Tibial nerve (tissue), 3 donors: ENCODE measurements around the gene FGD6.

ENCODE experiments used
- CTCF ChIP-seq, 5 experiments: fragments of 200-600 bp in 3 of 5; fragments of 450-650 bp in 2 of 5; sonication (generic) in 3 of 5; IDR thresholded peaks; one replicate each; pipeline ENCODE4 v1.5.1; 2016 to 2019; ENCODE audit warnings: antibody characterized with exemption in 5 of 5, mild to moderate bottlenecking in 3 of 5, moderate library complexity in 2 of 5
- POLR2A ChIP-seq, 2 donors: fragments of 450-650 bp; IDR thresholded peaks; one replicate each; pipeline ENCODE4 v1.6.1; 2017; ENCODE audit warnings: antibody characterized with exemption in 2 of 2, mild to moderate bottlenecking in 2 of 2, moderate library complexity in 2 of 2

GRCh38 chr12:95228617-95229016 is 11.3 kb upstream of the FGD6 start:
- TF ChIP-seq CTCF (IDR thresholded peaks at IDR 0.05) (no peak), POLR2A (IDR thresholded peaks at IDR 0.05) (no peak)
